LNCAP (cell line): ENCODE measurements around the gene LHFPL2.

Experiments
- TF ChIP-seq, protein P1 (sequence below): fragments of 450-650 bp; IDR thresholded peaks from 2 replicates; pipeline ENCODE4 v1.5.1; 2017; ENCODE audit warnings: mild to moderate bottlenecking

LHFPL2 gene

GRCh38 chr5:78514427-78515330, 133.9 kb downstream of the LHFPL2 start:
- TF ChIP-seq, protein P1, sequence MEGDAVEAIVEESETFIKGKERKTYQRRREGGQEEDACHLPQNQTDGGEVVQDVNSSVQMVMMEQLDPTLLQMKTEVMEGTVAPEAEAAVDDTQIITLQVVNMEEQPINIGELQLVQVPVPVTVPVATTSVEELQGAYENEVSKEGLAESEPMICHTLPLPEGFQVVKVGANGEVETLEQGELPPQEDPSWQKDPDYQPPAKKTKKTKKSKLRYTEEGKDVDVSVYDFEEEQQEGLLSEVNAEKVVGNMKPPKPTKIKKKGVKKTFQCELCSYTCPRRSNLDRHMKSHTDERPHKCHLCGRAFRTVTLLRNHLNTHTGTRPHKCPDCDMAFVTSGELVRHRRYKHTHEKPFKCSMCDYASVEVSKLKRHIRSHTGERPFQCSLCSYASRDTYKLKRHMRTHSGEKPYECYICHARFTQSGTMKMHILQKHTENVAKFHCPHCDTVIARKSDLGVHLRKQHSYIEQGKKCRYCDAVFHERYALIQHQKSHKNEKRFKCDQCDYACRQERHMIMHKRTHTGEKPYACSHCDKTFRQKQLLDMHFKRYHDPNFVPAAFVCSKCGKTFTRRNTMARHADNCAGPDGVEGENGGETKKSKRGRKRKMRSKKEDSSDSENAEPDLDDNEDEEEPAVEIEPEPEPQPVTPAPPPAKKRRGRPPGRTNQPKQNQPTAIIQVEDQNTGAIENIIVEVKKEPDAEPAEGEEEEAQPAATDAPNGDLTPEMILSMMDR = no peak

GRCh38 chr5:78513441-78513840, 135.1 kb downstream of the LHFPL2 start:
- TF ChIP-seq, protein P1 = no peak

DNA sequence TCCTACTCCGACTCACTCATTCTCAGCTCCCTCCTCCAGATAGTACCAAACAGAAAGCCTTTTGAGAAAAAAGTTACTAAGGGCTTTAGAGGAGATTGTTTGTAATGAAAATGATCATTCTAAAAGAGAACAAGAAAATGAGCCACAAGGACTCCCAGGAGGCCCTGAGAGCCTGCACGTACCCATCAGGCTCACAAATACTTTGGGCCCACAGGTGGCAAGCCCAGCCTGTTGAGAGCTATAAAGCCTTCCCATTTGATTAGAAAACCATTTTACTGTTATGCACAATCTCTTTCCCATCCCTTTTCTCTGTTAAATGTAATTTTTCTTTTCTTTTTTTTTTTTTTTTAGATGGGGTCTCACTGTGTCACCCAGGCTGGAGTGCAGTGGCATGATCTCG, 136.1 kb downstream of the LHFPL2 start:
- TF ChIP-seq, protein P1 = no peak

DNA sequence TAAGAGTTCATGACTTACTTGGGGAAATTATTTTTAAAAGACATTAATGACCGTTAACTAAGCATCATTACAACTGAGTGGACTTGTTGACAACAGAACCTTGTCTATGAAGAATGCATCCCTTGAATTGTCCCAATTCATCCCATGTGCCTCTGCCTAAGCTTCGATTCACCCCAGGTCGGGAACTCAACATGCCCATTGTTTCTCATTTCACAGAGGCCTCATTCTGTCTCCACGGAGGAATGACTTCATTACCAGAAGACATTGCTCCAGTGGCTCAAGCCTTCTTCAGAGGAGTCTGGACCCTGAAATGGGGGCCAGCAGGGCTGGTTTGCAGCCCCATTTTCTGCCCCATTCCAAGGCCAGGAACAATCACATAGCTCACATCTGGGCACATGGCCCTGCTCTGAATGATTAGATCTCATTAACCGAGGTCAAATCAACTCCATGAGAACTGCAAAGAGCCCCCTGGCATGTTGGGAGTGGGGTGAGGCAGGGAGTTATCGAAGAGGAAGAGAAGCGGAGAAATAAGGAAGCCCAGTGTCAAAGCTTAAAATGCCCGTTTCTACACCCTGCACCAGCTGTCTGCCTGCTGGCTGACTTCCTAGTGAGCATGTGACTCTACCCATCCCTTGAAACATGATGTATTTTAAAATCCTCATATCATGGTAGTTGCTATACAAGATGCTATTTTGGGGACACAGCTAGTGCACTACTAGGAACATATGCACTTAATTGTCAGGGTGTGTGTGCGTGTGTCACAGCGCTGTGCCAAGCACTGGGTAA, 137.3 kb downstream of the LHFPL2 start:
- TF ChIP-seq, protein P1 = no peak

GRCh38 chr5:78509884-78510769, 138.4 kb downstream of the LHFPL2 start:
- TF ChIP-seq, protein P1 = peak; percentile 25; the same call in 1 of the 2 replicates

GRCh38 chr5:78509145-78509865, 139.3 kb downstream of the LHFPL2 start:
- TF ChIP-seq, protein P1 = no peak
